Measurements from ENCODE around the gene ITGAX.

Gene ITGAX

GRCh38 chr16:31350275-31351005 lies 4.5 kb upstream of the ITGAX start:
- no peak for DNase-seq

- no peak for DNase-seq
Observed at GRCh38 chr16:31351246-31351941, 3.6 kb upstream of the ITGAX start.

- DNase-seq = no peak
Observed at GRCh38 chr16:31351942-31352325, 3.0 kb upstream of the ITGAX start.

GRCh38 chr16:31352376-31353115 lies 2.4 kb upstream of the ITGAX start:
- DNase-seq = peak; percentile 72

- DNase-seq = no peak
Observed at GRCh38 chr16:31355431-31356100, 590 bp downstream of the ITGAX start.

- DNase-seq = no peak
Observed at GRCh38 chr16:31356566-31357323, 1.8 kb downstream of the ITGAX start.

- DNase-seq = no peak
Observed at GRCh38 chr16:31357324-31358109, 2.5 kb downstream of the ITGAX start.

GRCh38 chr16:31360251-31360650 lies 5.3 kb downstream of the ITGAX start:
- no peak for DNase-seq

- no peak for DNase-seq
Observed at GRCh38 chr16:31361201-31362110, 6.5 kb downstream of the ITGAX start.

- DNase-seq = no peak
Observed at GRCh38 chr16:31362476-31363405, 7.8 kb downstream of the ITGAX start.

GRCh38 chr16:31363721-31364120 lies 8.7 kb downstream of the ITGAX start:
- no peak for DNase-seq

GRCh38 chr16:31364421-31364820 lies 9.4 kb downstream of the ITGAX start:
- no peak for DNase-seq

- DNase-seq = no peak
Observed at GRCh38 chr16:31365131-31365865, 10.3 kb downstream of the ITGAX start.

- DNase-seq = no peak
Observed at GRCh38 chr16:31367853-31368252, 12.9 kb downstream of the ITGAX start.

- no peak for DNase-seq
Observed at GRCh38 chr16:31371008-31371407, 16.0 kb downstream of the ITGAX start.

GRCh38 chr16:31371619-31372484 lies 16.9 kb downstream of the ITGAX start:
- DNase-seq = no peak

GRCh38 chr16:31373235-31373634 lies 18.3 kb downstream of the ITGAX start:
- no peak for DNase-seq

GRCh38 chr16:31375231-31375630 lies 20.3 kb downstream of the ITGAX start:
- no peak for DNase-seq
